GM12801 (cell line): ENCODE data around the gene OR2AE1.

Source experiments
- TF ChIP-seq, protein P1 (sequence below): IDR thresholded peaks from one replicate; pipeline ENCODE4 v1.5.1; 2011; ENCODE audit warnings: control low read depth; ENCODE audit not compliant: insufficient read length; ENCODE audit errors: extremely low read depth

The OR2AE1 gene

GRCh38 chr7:99901581-99901980 lies 24.7 kb upstream of the OR2AE1 start:
- TF ChIP-seq, protein P1, sequence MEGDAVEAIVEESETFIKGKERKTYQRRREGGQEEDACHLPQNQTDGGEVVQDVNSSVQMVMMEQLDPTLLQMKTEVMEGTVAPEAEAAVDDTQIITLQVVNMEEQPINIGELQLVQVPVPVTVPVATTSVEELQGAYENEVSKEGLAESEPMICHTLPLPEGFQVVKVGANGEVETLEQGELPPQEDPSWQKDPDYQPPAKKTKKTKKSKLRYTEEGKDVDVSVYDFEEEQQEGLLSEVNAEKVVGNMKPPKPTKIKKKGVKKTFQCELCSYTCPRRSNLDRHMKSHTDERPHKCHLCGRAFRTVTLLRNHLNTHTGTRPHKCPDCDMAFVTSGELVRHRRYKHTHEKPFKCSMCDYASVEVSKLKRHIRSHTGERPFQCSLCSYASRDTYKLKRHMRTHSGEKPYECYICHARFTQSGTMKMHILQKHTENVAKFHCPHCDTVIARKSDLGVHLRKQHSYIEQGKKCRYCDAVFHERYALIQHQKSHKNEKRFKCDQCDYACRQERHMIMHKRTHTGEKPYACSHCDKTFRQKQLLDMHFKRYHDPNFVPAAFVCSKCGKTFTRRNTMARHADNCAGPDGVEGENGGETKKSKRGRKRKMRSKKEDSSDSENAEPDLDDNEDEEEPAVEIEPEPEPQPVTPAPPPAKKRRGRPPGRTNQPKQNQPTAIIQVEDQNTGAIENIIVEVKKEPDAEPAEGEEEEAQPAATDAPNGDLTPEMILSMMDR = no peak

DNA sequence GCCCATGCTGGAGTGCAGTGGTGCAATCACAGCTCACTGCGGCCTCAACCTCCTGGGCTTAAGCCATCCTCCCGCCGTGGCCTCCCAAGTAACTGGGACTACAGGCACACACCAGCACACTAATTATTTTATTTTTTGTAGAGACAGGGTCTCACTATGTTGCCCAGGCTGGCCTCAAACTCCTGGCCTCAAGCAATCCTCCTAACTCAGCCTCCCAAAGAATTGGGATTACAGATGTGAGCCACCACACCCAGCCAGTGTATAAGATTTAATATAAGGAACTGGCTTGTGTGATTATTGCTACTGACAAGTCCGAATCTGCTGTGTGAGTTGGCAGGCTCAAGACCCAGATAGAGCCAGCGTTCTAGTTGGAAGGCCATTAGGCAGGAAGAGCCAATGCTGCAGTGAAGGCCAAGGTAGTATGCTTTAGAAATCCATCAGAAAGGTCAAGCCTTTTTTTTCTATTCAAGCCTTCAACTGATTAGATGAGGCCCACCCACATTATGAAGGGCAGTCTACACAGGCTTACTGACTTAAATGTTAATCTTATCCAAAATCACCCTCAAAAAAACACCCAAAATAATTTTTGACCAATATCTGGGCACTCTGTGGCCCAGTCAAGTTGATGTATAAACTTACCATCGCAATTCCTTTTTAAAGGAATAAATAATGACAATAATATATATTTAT lies 23.1 kb upstream of the OR2AE1 start:
- TF ChIP-seq, protein P1 = no peak

- TF ChIP-seq, protein P1 = no peak
These were observed 22.0 kb upstream of the OR2AE1 start for GRCh38 chr7:99898836-99899235.

DNA sequence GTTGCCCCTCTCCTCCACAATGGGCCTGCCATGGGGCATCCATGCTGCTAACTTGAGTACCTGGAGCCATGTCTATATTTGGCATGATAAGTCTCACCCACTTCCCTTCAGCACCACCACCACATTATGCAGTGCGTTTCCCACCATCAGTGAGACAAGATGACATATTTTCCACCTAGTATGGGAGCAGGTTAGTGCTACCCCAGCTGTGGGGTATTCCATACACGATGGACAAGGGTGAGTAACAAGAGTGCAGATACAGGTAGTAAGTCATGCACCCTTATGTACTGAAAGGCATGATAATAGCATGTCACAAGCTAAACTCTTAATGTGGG lies 21.2 kb upstream of the OR2AE1 start:
- TF ChIP-seq, protein P1 = no peak

GRCh38 chr7:99897322-99898022 lies 20.6 kb upstream of the OR2AE1 start:
- TF ChIP-seq, protein P1 = no peak

- TF ChIP-seq, protein P1 = no peak
These were observed 17.9 kb upstream of the OR2AE1 start for GRCh38 chr7:99894738-99895137.

DNA sequence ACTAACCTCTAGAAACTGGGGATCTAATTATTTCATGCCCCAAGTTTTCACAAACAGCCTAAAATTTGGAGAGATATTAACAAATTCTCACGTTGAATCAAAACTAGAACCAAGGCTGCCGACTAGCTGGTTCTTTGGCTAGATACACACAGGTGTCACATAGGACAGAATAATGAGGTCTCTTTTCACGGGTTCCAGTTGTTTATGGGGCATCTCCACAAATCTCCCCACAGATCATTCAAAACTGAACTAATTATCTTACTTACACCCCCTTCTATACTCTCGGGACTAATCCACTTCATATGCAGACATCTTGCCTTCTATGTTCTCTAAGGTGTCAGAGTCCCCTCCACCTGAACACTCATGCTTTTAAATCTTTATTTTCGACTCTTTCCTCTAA lies 16.4 kb upstream of the OR2AE1 start:
- TF ChIP-seq, protein P1 = no peak
